SK-N-SH treated with all-trans-retinoic acid at 6 μM for 48 hours (cell line): Measurements from ENCODE around the gene MAMDC4.

Experiments
- CSDC2 ChIP-seq: fragments of 250-450 bp; sonication (Bioruptor Pico); IDR thresholded peaks from 2 replicates; pipeline ENCODE4 v1.5.0; 2020; ENCODE audit warnings: mild to moderate bottlenecking, moderate library complexity
- ESRRG ChIP-seq: fragments of 250-450 bp; sonication (Bioruptor Pico); IDR thresholded peaks from 2 replicates; pipeline ENCODE4 v1.6.1; 2021; ENCODE audit warnings: mild to moderate bottlenecking
- GLIS3 ChIP-seq: fragments of 250-450 bp; sonication (Bioruptor Pico); IDR thresholded peaks from 2 replicates; pipeline ENCODE4 v1.5.0; 2020; ENCODE audit warnings: mild to moderate bottlenecking, moderate library complexity
- ISL1 ChIP-seq: fragments of 250-450 bp; sonication (Bioruptor Pico); IDR thresholded peaks from 2 replicates; pipeline ENCODE4 v2.1.2; 2022; ENCODE audit warnings: mild to moderate bottlenecking, moderate library complexity
- OSR1 ChIP-seq: fragments of 250-450 bp; sonication (Bioruptor Pico); IDR thresholded peaks from 2 replicates; pipeline ENCODE4 v1.8.0; 2022; ENCODE audit warnings: moderate library complexity, mild to moderate bottlenecking, inconsistent platforms
- SNAI2 ChIP-seq: fragments of 250-450 bp; sonication (Bioruptor Pico); IDR thresholded peaks from 2 replicates; pipeline ENCODE4 v1.5.0; 2020; ENCODE audit warnings: mild to moderate bottlenecking, moderate library complexity
- ZFP3 ChIP-seq: fragments of 250-450 bp; sonication (Bioruptor Pico); IDR thresholded peaks from 2 replicates; pipeline ENCODE4 v1.5.0; 2020; ENCODE audit warnings: mild to moderate bottlenecking, moderate library complexity
- ZFP30 ChIP-seq: fragments of 450-650 bp; formaldehyde crosslinking; IDR thresholded peaks from 2 replicates; pipeline ENCODE4 v1.5.0; 2022; ENCODE audit warnings: mild to moderate bottlenecking, moderate library complexity
- ZNF8 ChIP-seq: fragments of 450-650 bp; formaldehyde crosslinking; IDR thresholded peaks from 2 replicates; pipeline ENCODE4 v1.5.0; 2020; ENCODE audit warnings: mild to moderate bottlenecking, moderate library complexity
- TF ChIP-seq, protein P1 (sequence below): fragments of 250-450 bp; sonication (Bioruptor Pico); IDR thresholded peaks from 2 replicates; pipeline ENCODE4 v1.5.1; 2020; ENCODE audit warnings: low read depth, mild to moderate bottlenecking, moderate library complexity
- TF ChIP-seq, protein P2 (sequence below): fragments of 250-450 bp; sonication (Bioruptor Pico); IDR thresholded peaks from 2 replicates; pipeline ENCODE4 v1.8.0; 2020; ENCODE audit warnings: mild to moderate bottlenecking, moderate library complexity, borderline replicate concordance
- TF ChIP-seq, protein P3 (sequence below): fragments of 250-450 bp; sonication (Bioruptor Pico); IDR thresholded peaks from 2 replicates; pipeline ENCODE4 v1.8.0; 2021; ENCODE audit warnings: low read depth, mild to moderate bottlenecking, moderate library complexity, borderline replicate concordance

- TF ChIP-seq, protein P1, sequence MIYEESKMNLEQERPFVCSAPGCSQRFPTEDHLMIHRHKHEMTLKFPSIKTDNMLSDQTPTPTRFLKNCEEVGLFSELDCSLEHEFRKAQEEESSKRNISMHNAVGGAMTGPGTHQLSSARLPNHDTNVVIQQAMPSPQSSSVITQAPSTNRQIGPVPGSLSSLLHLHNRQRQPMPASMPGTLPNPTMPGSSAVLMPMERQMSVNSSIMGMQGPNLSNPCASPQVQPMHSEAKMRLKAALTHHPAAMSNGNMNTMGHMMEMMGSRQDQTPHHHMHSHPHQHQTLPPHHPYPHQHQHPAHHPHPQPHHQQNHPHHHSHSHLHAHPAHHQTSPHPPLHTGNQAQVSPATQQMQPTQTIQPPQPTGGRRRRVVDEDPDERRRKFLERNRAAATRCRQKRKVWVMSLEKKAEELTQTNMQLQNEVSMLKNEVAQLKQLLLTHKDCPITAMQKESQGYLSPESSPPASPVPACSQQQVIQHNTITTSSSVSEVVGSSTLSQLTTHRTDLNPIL: no peak
- TF ChIP-seq ESRRG (CRISPR knock-in tag) (no peak), SNAI2 (no peak), ZFP30 (no peak), CSDC2 (CRISPR knock-in tag) (no peak), OSR1 (CRISPR knock-in tag) (no peak), ZFP3 (CRISPR knock-in tag) (no peak), ZNF8 (no peak), ISL1 (CRISPR knock-in tag) (no peak), GLIS3 (CRISPR knock-in tag) (no peak)
- TF ChIP-seq, protein P2, sequence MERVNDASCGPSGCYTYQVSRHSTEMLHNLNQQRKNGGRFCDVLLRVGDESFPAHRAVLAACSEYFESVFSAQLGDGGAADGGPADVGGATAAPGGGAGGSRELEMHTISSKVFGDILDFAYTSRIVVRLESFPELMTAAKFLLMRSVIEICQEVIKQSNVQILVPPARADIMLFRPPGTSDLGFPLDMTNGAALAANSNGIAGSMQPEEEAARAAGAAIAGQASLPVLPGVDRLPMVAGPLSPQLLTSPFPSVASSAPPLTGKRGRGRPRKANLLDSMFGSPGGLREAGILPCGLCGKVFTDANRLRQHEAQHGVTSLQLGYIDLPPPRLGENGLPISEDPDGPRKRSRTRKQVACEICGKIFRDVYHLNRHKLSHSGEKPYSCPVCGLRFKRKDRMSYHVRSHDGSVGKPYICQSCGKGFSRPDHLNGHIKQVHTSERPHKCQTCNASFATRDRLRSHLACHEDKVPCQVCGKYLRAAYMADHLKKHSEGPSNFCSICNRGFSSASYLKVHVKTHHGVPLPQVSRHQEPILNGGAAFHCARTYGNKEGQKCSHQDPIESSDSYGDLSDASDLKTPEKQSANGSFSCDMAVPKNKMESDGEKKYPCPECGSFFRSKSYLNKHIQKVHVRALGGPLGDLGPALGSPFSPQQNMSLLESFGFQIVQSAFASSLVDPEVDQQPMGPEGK (CRISPR knock-in tag): no peak
- TF ChIP-seq, protein P3, sequence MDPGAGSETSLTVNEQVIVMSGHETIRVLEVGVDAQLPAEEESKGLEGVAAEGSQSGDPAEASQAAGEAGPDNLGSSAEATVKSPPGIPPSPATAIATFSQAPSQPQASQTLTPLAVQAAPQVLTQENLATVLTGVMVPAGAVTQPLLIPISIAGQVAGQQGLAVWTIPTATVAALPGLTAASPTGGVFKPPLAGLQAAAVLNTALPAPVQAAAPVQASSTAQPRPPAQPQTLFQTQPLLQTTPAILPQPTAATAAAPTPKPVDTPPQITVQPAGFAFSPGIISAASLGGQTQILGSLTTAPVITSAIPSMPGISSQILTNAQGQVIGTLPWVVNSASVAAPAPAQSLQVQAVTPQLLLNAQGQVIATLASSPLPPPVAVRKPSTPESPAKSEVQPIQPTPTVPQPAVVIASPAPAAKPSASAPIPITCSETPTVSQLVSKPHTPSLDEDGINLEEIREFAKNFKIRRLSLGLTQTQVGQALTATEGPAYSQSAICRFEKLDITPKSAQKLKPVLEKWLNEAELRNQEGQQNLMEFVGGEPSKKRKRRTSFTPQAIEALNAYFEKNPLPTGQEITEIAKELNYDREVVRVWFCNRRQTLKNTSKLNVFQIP (CRISPR knock-in tag): no peak
Observed at GRCh38 chr9:136902259-136902821, 50.2 kb downstream of the MAMDC4 start.
